NCI-H187 (cell line): ENCODE measurements around the gene S100A12.

Experiments used
- DNase-seq, 2 experiments: peaks; one replicate each; lab custom pipeline; 2025; lab: John Stamatoyannopoulos, UW

S100A12 gene

GRCh38 chr1:153336650-153337049, 38.8 kb downstream of the S100A12 start:
- DNase-seq: no peak

- DNase-seq: no peak
Measured at GRCh38 chr1:153333902-153334301, 41.5 kb downstream of the S100A12 start.

GRCh38 chr1:153324912-153325311, 50.5 kb downstream of the S100A12 start:
- DNase-seq: no peak
